K562 (cell line): ENCODE results near the gene NDUFA5. TPM values are rescaled to one million over a fixed set of nuclear protein-coding genes. Genes with fewer than 3 reads are reported as not detected.
A peak's percentile ranks its signal among the peaks of the same experiment; 100 is the strongest.

Experiments used
- CTBP1 ChIP-seq: fragments of 450-650 bp; IDR thresholded peaks from 2 replicates; pipeline ENCODE4 v1.6.1; 2016; ENCODE audit warnings: borderline replicate concordance
- HDAC1 ChIP-seq, 2 experiments: fragments of 450-650 bp; IDR thresholded peaks; 2 replicates each; pipeline ENCODE4 v1.6.1; 2016 to 2017; ENCODE audit warnings: inconsistent platforms in 1 of 2, mild to moderate bottlenecking in 1 of 2, moderate library complexity in 1 of 2
- HMGXB4 ChIP-seq: sonication (generic); formaldehyde crosslinking; IDR thresholded peaks from 2 replicates; pipeline ENCODE4 v1.8.1; 2023; ENCODE audit warnings: mild to moderate bottlenecking, missing genetic modification reagents
- LARP7 ChIP-seq: fragments of 450-650 bp; IDR thresholded peaks from 2 replicates; pipeline ENCODE4 v1.6.1; 2016
- TFAM ChIP-seq: fragments of 250-450 bp; sonication (Bioruptor Pico); conservative IDR thresholded peaks from 2 replicates; pipeline ENCODE4 v1.5.0; 2021; ENCODE audit warnings: mild to moderate bottlenecking, moderate library complexity
- ZFP36 ChIP-seq: fragments of 150-350 bp; IDR thresholded peaks from 2 replicates; pipeline ENCODE4 v1.6.1; 2018; ENCODE audit warnings: low read length, low read depth; ENCODE audit not compliant: partially characterized antibody
- ZNF644 ChIP-seq: fragments of 200-800 bp; sonication (Bioruptor generic); IDR thresholded peaks from 2 replicates; pipeline ENCODE4 v1.6.1; 2016; ENCODE audit warnings: low read depth, missing genetic modification characterization, missing compliant biosample characterization
- polyA plus RNA-seq, 8 experiments: library from polyadenylated mRNA; depleted of rRNA in 4 of 8; stranded (reverse) in 5 of 8; unstranded in 3 of 8; fragments of >200 nt; fragmentation: Nextera tagmentation in 2 of 8; fragmentation: Illumina TruSeq in 1 of 8; extraction: Ambion mirVana in 2 of 8; extraction: Trizol in 1 of 8; gene quantifications; 2 replicates each; pipeline versions ENCODE4 v1.2.1 to v1.2.3, GENCODE V29; 2011 to 2014; ENCODE audit warnings: inconsistent platforms in 1 of 8, missing spikeins in 1 of 8
- total RNA-seq, 7 experiments: library from RNA; depleted of rRNA in 6 of 7; stranded (reverse); fragments of >200 nt in 6 of 7; fragmentation: Illumina TruSeq in 2 of 7; extraction: Trizol in 2 of 7; gene quantifications; 2 replicates each; pipeline versions ENCODE4 v1.2.1 to v1.2.3, GENCODE V29; 2011 to 2021; ENCODE audit warnings: low replicate concordance in 1 of 7
- TF ChIP-seq, protein P1 (sequence below): fragments of 450-650 bp; IDR thresholded peaks from 2 replicates; pipeline ENCODE4 v1.6.1; 2016; ENCODE audit warnings: low read depth
- TF ChIP-seq, protein P2 (sequence below): sonication (generic); formaldehyde crosslinking; IDR thresholded peaks from 2 replicates; pipeline ENCODE4 v1.8.0; 2023; ENCODE audit warnings: missing genetic modification reagents, mild to moderate bottlenecking, borderline replicate concordance

Gene NDUFA5
- total and polyA plus RNA-seq, 9 of the 15 experiments (the other 6 are each of a cell fraction or from before 2014, with no cell fraction given): 155 to 677 (median 269) TPM

DNA sequence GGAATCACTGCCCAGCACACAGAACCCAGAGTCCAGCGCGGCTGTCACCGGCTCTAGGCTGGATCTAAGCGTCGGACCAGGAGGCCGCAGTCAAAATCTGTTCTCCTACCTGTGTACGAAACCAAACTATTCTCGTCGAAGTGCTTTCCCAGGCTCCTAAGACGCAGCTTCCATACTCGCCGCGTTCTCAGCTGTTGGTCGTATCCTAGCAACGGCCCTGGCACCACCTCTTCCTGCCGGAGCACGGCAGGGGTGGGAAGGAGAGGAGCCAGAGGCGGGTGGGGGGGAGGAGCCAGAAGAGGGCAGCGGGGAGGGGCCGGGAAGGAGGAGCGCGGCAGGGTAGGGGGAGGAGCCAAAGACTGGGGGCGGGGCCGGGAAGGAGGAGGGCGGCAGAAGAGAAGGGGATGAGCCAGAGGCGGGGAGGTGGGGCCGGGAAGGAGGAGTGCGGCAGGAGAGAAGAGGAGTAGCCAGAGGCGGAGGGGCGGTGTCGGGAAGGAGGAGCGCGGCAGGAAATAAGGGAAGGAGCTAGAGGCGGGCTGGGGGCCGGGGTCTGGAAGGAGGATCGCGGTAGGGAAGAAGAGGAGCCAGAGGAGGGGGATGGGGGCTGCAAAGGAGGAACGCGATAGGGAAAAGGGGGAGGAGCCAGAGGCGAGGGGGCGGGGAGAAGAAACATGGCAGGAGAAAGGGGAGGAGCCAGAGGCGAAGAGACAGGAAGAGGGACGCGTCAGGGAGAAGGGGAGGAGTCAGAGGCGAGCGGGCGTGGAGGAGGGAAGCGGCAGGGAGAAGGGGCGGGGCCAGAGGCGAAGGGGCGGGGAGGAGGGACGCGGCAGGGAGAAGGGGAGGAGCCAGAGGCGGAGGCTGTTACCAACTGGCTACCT is 23.0 kb downstream of the NDUFA5 start, which contains the start of gene IQUB (continued):
- TF ChIP-seq HMGXB4 (CRISPR knock-in tag): no peak
- no peak for TF ChIP-seq ZNF644 (tag)
- TF ChIP-seq ZFP36: no peak
- TF ChIP-seq, protein P1, sequence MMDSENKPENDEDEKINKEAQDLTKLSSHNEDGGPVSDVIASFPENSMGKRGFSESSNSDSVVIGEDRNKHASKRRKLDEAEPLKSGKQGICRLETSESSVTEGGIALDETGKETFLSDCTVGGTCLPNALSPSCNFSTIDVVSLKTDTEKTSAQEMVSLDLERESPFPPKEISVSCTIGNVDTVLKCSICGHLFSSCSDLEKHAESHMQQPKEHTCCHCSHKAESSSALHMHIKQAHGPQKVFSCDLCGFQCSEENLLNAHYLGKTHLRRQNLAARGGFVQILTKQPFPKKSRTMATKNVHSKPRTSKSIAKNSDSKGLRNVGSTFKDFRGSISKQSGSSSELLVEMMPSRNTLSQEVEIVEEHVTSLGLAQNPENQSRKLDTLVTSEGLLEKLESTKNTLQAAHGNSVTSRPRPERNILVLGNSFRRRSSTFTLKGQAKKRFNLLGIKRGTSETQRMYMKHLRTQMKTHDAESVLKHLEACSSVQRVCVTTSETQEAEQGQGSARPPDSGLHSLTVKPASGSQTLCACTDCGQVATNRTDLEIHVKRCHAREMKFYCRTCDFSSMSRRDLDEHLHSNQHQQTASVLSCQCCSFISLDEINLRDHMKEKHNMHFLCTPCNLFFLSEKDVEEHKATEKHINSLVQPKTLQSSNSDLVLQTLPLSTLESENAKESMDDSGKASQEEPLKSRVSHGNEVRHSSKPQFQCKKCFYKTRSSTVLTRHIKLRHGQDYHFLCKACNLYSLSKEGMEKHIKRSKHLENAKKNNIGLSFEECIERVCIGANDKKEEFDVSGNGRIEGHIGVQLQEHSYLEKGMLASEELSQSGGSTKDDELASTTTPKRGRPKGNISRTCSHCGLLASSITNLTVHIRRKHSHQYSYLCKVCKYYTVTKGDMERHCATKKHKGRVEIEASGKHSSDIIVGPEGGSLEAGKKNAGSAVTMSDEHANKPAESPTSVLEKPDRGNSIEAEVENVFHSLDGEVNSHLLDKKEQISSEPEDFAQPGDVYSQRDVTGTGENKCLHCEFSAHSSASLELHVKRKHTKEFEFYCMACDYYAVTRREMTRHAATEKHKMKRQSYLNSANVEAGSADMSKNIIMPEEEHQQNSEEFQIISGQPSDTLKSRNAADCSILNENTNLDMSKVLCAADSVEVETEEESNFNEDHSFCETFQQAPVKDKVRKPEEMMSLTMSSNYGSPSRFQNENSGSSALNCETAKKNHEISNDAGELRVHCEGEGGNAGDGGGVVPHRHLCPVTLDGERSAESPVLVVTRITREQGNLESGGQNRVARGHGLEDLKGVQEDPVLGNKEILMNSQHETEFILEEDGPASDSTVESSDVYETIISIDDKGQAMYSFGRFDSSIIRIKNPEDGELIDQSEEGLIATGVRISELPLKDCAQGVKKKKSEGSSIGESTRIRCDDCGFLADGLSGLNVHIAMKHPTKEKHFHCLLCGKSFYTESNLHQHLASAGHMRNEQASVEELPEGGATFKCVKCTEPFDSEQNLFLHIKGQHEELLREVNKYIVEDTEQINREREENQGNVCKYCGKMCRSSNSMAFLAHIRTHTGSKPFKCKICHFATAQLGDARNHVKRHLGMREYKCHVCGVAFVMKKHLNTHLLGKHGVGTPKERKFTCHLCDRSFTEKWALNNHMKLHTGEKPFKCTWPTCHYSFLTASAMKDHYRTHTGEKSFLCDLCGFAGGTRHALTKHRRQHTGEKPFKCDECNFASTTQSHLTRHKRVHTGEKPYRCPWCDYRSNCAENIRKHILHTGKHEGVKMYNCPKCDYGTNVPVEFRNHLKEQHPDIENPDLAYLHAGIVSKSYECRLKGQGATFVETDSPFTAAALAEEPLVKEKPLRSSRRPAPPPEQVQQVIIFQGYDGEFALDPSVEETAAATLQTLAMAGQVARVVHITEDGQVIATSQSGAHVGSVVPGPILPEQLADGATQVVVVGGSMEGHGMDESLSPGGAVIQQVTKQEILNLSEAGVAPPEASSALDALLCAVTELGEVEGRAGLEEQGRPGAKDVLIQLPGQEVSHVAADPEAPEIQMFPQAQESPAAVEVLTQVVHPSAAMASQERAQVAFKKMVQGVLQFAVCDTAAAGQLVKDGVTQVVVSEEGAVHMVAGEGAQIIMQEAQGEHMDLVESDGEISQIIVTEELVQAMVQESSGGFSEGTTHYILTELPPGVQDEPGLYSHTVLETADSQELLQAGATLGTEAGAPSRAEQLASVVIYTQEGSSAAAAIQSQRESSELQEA: no peak
- TF ChIP-seq CTBP1: peak; percentile 50; the same call in 1 of the 2 replicates
- TF ChIP-seq, protein P2, sequence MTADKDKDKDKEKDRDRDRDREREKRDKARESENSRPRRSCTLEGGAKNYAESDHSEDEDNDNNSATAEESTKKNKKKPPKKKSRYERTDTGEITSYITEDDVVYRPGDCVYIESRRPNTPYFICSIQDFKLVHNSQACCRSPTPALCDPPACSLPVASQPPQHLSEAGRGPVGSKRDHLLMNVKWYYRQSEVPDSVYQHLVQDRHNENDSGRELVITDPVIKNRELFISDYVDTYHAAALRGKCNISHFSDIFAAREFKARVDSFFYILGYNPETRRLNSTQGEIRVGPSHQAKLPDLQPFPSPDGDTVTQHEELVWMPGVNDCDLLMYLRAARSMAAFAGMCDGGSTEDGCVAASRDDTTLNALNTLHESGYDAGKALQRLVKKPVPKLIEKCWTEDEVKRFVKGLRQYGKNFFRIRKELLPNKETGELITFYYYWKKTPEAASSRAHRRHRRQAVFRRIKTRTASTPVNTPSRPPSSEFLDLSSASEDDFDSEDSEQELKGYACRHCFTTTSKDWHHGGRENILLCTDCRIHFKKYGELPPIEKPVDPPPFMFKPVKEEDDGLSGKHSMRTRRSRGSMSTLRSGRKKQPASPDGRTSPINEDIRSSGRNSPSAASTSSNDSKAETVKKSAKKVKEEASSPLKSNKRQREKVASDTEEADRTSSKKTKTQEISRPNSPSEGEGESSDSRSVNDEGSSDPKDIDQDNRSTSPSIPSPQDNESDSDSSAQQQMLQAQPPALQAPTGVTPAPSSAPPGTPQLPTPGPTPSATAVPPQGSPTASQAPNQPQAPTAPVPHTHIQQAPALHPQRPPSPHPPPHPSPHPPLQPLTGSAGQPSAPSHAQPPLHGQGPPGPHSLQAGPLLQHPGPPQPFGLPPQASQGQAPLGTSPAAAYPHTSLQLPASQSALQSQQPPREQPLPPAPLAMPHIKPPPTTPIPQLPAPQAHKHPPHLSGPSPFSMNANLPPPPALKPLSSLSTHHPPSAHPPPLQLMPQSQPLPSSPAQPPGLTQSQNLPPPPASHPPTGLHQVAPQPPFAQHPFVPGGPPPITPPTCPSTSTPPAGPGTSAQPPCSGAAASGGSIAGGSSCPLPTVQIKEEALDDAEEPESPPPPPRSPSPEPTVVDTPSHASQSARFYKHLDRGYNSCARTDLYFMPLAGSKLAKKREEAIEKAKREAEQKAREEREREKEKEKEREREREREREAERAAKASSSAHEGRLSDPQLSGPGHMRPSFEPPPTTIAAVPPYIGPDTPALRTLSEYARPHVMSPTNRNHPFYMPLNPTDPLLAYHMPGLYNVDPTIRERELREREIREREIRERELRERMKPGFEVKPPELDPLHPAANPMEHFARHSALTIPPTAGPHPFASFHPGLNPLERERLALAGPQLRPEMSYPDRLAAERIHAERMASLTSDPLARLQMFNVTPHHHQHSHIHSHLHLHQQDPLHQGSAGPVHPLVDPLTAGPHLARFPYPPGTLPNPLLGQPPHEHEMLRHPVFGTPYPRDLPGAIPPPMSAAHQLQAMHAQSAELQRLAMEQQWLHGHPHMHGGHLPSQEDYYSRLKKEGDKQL: no peak
- TF ChIP-seq LARP7: peak; percentile 96
- no peak for TF ChIP-seq TFAM
- peak in 1 of 2 experiments; percentile 96; a peak in 2 of 4 replicates for TF ChIP-seq HDAC1 (IDR thresholded peaks at IDR 0.05)
